Subcutaneous abdominal adipose tissue (tissue), 5 donors: ENCODE measurements around the gene UGT1A10.
"Not testable (repeated sequence)": the region's sequence is repeated elsewhere in the genome, so short reads cannot be mapped to it uniquely, and the experiment has no call there.

Experiments
- H3K27ac ChIP-seq: one replicate; pipeline ENCODE4 v1.7.0; 2013; ENCODE audit warnings: low read depth, mild to moderate bottlenecking, inconsistent platforms, low read length, moderate library complexity
- H3K27me3 ChIP-seq, 5 donors: one replicate each; pipeline ENCODE4 v1.7.0; 2013; ENCODE audit warnings: low read length in 5 of 5, inconsistent platforms in 1 of 5; ENCODE audit not compliant: control insufficient read depth in 5 of 5, insufficient read depth in 4 of 5
- H3K36me3 ChIP-seq, 5 donors: one replicate each; pipeline ENCODE4 v1.7.0; 2013; ENCODE audit warnings: low read length in 5 of 5; ENCODE audit not compliant: control insufficient read depth in 5 of 5, insufficient read depth in 5 of 5
- H3K4me1 ChIP-seq, 5 donors: one replicate each; pipeline ENCODE4 v1.7.0; 2013; ENCODE audit warnings: low read length in 5 of 5, mild to moderate bottlenecking in 3 of 5, moderate library complexity in 1 of 5; ENCODE audit not compliant: control insufficient read depth in 5 of 5, insufficient read depth in 5 of 5
- H3K4me3 ChIP-seq, 5 donors: one replicate each; pipeline ENCODE4 v1.7.0; 2013; ENCODE audit warnings: low read length in 5 of 5, low read depth in 1 of 5
- H3K9ac ChIP-seq, 5 donors: one replicate each; pipeline ENCODE4 v1.7.0; 2013; ENCODE audit warnings: low read length in 5 of 5, mild to moderate bottlenecking in 4 of 5, moderate library complexity in 3 of 5
- H3K9me3 ChIP-seq, 5 donors: one replicate each; pipeline ENCODE4 v1.7.0; 2013; ENCODE audit warnings: low read length in 5 of 5; ENCODE audit not compliant: control insufficient read depth in 5 of 5
- donor health status: healthy.
- donor health status: healthy.
- donor health status: healthy.
- donor health status: healthy.
- donor health status: healthy.

The UGT1A10 gene

DNA sequence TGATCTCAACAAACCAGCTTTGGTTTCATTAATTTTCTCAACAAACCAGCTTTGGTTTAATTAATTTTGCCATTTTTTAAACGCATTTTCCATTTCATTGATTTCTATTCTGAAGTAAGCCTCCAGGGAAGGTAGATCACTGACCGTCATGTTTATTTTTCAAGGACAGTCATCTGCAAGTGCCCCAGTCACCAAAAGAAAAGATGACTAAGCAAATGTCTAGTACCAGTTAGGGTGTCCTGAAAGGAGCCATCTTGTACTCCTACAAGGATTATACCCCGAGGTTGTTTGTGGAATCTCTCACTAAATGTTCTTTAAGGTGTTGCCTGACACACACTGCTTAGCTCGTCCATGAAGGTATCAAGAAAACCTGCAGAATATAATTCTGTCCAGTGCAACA lies 25.0 kb upstream of the UGT1A10 start:
- Histone ChIP-seq H3K4me1 (no peaks in the 10 kb centered on the region), H3K9me3 (peaks cover 0 to 10% (median 3%) of the 10 kb centered on the region in 5 donors), H3K4me3 (no peak overlapping the region), H3K9ac (no peak overlapping the region), H3K27me3 (no peaks in the 10 kb centered on the region), H3K36me3 (no peaks in the 10 kb centered on the region), H3K27ac (no peak overlapping the region)

DNA sequence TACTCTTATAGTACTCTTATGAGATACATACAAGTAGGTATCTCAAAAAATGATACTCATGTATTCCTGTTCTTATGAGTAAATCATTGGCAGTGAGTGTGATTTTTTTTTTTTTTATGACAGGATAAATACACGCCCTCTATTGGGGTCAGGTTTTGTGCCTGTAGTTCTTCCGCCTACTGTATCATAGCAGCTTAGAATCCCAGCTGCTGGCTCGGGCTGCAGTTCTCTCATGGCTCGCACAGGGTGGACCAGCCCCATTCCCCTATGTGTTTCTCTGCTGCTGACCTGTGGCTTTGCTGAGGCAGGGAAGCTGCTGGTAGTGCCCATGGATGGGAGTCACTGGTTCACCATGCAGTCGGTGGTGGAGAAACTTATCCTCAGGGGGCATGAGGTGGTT lies 18.8 kb upstream of the UGT1A10 start, which contains the start of gene UGT1A8:
TSS of gene UGT1A8 (plus strand) at position 158 of the 400 bp plus-strand sequence. CDS start at position 233, 75 bp downstream.
- not testable (repeated sequence) for H3K27me3 ChIP-seq, H3K9ac ChIP-seq, H3K9me3 ChIP-seq, H3K36me3 ChIP-seq, H3K4me1 ChIP-seq, H3K27ac ChIP-seq, H3K4me3 ChIP-seq

DNA sequence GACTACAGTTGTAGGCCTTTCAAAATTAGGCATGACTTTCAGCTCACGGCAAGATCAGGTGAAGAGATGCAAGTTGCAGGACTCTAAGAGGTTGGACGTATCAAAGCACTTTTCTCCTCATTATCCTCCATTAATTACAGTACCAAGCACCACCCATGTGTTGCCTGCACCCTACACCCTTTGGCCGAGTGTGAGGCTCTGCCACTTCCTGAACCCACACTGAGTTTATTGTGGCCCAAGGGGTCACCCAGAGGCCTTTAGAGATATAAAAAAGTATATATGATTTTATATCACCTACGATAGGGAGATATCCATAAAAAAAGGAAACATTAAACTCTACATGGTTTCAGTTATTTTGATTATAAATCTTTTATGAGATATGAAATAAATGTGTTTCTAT lies 16.0 kb upstream of the UGT1A10 start:
- Histone ChIP-seq H3K27me3 (no peaks in the 10 kb centered on the region), H3K9ac (no peak overlapping the region), H3K4me1 (no peaks in the 10 kb centered on the region), H3K27ac (no peak overlapping the region), H3K9me3 (no peaks in the 10 kb centered on the region), H3K4me3 (no peak overlapping the region), H3K36me3 (no peaks in the 10 kb centered on the region)

DNA sequence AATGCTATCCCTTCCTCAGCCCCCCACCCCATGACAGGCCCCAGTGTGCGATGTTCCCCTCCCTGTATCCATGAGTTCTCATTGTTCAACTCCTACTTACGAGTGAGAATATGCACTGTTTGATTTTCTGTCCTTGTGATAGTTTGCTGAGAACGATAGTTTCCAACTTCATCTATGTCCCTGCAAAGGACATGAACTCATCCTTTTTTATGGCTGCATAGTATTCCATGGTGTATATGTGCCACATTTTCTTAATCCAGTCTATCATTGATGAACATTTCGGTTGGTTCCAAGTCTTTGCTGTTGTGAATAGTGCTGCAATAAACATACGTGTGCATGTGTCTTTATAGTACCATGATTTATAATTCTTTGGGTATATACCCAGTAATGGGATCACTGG lies 14.4 kb upstream of the UGT1A10 start:
- H3K9ac ChIP-seq, H3K4me1 ChIP-seq, H3K27ac ChIP-seq, H3K4me3 ChIP-seq, H3K27me3 ChIP-seq, H3K9me3 ChIP-seq, H3K36me3 ChIP-seq: not testable (repeated sequence)

DNA sequence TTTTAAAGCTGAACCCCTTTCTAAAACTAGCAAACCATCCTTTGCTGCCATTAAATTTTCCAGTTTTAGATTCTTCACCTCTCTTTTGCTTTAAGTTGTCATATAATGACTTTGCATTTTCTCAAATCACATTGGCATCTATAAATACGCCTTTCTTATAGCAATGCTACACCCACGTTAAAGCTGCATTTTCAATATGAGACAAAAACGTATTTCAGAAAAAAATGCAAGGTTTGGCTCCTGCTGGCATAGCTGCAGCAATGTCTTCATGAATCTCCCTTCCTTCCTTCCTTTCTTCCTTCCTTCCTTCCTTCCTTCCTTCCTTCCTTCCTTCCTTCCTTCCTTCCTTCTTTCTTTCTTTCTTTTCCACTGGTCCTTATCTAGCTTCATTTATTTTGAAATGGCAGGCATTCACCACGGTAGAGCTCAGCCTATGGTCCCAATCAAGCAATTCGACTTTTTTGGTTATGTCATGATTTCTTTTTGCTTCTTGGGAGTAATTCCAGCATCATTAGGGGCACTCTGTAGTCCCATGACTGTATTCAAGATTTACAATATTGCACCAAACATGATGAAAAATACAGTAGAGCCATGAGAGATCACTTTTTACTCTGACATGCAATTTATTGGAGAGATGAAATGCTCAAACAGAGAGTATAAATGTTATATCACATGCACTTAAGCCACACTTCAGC lies 8.8 kb upstream of the UGT1A10 start:
- H3K9ac ChIP-seq = no peak overlapping the region
- H3K9me3 ChIP-seq = peaks cover 0 to 17% (median 6%) of the 10 kb centered on the region in 5 donors
- no peak overlapping the region for H3K27ac ChIP-seq
- H3K4me3 ChIP-seq = no peak overlapping the region
- no peaks in the 10 kb centered on the region for H3K36me3 ChIP-seq
- no peaks in the 10 kb centered on the region for H3K27me3 ChIP-seq
- no peaks in the 10 kb centered on the region for H3K4me1 ChIP-seq

DNA sequence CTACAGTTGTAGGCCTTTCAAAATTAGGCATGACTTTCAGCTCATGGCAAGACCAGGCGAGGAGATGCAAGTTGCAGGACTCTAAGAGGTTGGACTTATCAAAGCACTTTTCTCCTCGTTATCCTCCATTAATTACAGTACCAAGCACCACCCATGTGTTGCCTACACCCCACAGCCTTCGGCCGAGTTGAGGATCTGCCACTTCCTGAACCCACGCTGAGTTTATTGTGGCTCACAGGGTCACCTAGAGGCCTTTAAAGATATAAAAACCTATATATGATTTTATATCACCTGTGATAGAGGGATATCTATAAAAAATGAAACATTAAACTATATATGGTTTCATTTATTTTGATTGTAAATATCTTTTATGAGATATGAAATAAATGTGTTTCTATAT lies 2.6 kb downstream of the UGT1A10 start:
- Histone ChIP-seq H3K36me3 (no peaks in the 10 kb centered on the region), H3K27me3 (no peaks in the 10 kb centered on the region), H3K4me1 (no peaks in the 10 kb centered on the region), H3K27ac (no peak overlapping the region), H3K9ac (no peak overlapping the region), H3K9me3 (peaks cover 0 to 4% (median 0%) of the 10 kb centered on the region in 5 donors), H3K4me3 (no peak overlapping the region)

DNA sequence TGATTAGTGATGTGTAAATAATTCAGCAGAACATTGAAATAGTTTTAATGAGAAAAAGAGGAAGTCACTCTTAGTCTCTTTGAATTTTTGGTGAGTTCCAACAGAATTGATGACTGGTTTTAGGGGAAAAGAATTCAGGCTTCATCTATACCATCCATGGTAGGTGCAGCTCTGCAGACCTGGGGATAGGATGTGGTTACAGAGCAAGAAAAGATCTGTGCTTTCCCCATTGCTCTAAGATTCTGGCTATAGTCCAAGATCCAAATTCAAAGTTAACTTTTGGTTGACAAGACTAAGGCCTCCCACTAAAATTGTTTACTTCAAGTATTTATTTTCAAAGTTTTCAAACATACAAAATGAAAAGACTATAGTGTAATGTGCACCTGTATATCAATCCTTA lies 3.6 kb downstream of the UGT1A10 start:
- H3K9me3 ChIP-seq = peaks cover 0 to 4% (median 0%) of the 10 kb centered on the region in 5 donors
- no peaks in the 10 kb centered on the region for H3K27me3 ChIP-seq
- H3K27ac ChIP-seq = no peak overlapping the region
- H3K4me3 ChIP-seq = no peak overlapping the region
- H3K4me1 ChIP-seq = no peaks in the 10 kb centered on the region
- H3K9ac ChIP-seq = no peak overlapping the region
- H3K36me3 ChIP-seq = no peaks in the 10 kb centered on the region

DNA sequence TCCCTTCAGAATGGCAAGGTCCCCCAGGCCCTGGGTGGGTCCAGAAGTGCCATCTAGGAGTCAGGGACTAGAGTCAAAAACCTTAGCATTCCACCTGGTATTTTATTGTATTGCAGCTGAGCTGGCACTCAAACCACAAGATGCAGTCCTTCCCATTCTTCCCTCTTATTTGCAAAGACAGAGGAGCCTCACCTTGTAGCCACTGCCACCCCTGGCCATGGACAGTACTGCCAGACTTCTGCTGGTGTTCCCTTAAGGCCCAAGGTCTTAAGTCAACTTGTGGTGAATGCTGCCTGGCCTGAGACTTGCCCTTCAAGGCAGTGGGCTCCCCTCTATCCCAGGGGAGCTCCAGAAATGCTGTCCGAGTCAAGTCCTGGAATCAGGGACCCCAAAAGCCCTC lies 6.9 kb downstream of the UGT1A10 start:
- H3K9me3 ChIP-seq = peaks cover 0 to 10% (median 3%) of the 10 kb centered on the region in 5 donors
- no peak overlapping the region for H3K9ac ChIP-seq
- H3K4me1 ChIP-seq = no peaks in the 10 kb centered on the region
- no peaks in the 10 kb centered on the region for H3K36me3 ChIP-seq
- H3K27ac ChIP-seq = no peak overlapping the region
- no peaks in the 10 kb centered on the region for H3K27me3 ChIP-seq
- no peak overlapping the region for H3K4me3 ChIP-seq

DNA sequence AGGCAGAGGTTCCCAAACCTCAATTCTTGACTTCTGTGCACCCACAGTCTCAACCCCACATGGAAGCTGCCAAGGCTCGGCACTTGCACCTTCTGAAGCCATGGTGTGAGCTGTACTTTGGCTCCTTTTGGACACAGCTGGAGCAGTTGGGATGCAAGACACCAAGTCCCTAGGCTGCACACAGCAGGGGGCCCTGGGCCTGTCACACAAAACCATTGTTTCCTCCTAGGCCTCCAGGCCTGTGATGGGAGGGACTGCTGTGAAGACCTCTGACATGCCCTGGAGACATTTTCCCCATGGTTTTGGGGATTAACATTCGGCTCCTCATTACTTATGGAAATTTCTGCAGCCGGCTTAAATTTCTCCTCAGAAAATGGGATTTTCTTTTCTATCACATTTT lies 9.8 kb downstream of the UGT1A10 start:
- not testable (repeated sequence) for H3K4me1 ChIP-seq, H3K36me3 ChIP-seq, H3K27me3 ChIP-seq, H3K9me3 ChIP-seq, H3K27ac ChIP-seq, H3K4me3 ChIP-seq, H3K9ac ChIP-seq

DNA sequence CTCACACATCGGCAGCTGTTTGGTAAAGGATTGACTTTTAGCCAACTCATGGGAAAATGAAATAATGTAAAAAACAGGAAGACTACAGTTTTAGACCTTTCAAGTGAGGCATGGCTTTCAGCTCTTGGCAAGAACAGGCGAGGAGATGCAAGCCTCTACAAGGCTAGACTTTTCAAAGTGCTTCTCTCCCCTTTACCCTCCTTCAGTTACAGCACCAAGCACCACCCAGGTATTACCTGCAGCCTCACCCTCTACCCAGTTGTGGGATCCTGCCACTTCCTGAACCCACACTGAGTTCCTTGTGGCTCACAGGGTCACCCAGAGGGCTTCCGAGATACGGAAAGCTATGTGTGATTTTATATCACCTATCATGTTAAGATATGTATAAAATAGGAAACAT lies 14.7 kb downstream of the UGT1A10 start:
- no peaks in the 10 kb centered on the region for H3K36me3 ChIP-seq
- H3K27ac ChIP-seq = no peak overlapping the region
- no peaks in the 10 kb centered on the region for H3K4me1 ChIP-seq
- H3K9ac ChIP-seq = no peak overlapping the region
- H3K27me3 ChIP-seq = no peaks in the 10 kb centered on the region
- no peak overlapping the region for H3K4me3 ChIP-seq
- peaks cover 0 to 2% (median under 1%) of the 10 kb centered on the region in 5 donors for H3K9me3 ChIP-seq
